Measurements from ENCODE around the gene ZBTB38.

The ZBTB38 gene

DNA sequence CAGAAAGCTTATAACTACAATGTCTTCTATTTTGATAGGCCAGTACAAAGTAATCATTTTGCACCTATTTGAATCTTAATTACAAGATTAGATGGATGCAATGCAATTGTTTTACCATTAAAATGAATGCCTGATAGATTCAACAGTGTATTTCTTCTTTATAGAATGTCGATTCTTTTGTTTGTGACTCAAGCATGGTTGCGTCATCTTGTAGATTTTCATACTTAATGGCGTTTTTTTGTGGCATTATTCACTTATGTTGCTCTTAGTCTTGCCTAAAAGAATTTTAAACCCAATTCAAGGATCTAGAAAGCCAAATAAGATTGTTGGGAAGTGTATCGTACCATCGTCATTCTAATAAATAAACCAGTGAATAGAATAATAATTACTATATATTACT is 21.4 kb downstream of the ZBTB38 start:
- no peak for DNase-seq

GRCh38 chr3:141390747-141391146 is 22.4 kb downstream of the ZBTB38 start:
- no peak for DNase-seq

GRCh38 chr3:141391298-141391990 is 23.1 kb downstream of the ZBTB38 start:
- no peak for DNase-seq

DNA sequence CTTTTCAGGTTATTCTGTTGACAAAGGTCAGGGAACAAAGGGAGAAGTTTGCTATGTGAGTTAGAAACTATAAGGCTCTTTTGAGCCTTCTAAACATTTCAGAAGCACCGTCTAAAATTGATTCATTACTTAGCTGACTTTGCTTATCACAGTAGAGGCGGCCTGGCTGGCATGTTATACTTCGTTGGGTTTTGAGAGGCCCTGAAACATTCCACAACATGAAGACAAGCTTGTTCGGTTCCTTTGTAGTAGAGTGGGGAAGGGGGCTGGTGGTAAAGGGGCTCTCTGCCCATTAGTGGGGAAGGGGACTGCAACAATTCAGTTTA is 23.6 kb downstream of the ZBTB38 start:
- DNase-seq = no peak

DNA sequence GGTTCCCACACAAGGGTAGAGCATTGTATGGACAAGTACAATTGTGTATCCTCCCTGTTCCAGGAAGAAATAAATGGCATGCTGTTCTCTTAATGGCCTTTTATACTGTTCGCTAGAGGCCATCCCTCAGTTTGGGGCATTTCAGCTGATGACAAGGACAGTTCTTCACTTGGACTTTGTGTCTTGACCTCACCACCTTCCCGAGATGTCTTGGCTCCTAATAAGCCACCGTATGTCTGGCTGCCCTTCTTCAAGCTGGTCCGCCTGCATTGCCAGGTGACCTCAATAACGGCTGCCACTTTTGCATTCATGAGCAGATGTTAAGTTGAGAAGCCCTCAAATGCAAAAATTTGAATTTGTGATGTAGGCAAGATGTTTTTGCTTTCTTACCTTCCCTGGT is 24.1 kb downstream of the ZBTB38 start:
- no peak for DNase-seq

DNA sequence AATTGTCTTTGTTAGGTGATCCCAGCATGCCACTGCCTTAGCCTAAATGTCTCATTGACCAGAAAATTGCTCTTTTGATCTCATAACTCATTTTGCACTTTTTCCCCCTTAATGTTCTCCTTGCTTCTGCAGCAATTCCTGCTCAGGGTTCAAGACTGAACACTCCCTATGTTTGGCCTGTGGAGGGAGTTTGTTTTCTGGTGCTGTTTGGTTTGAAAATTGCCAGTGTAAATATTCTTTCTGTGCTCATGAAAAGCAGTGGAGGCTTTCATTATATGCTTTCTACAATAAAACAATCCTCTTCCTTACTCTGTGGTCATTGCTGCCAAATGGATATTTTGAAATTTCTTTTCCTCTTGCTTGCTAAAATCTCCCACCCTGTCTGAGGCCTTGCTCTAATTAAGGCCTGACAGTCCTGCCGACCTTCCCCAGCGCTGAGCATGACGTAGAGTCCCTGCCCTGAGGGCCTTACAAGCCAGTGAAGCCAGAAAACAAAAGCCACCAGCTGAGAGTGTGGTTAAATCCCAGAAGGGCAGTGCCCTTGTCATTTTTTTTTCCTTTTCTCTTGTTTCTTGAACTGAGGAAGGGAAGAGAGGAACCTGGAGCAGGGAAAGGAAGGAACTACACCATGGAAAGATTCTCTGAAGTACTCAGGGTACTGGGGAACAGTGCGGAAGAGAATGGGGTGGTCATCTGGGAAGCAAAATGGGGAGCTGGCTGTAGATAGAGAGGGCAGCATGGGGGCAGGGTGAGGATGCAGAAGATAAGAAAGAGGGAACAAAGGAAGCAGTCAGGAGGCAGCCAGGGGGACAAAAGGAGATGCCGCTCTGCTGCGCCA is 24.8 kb downstream of the ZBTB38 start:
- DNase-seq = no peak

GRCh38 chr3:141393735-141394076 is 25.4 kb downstream of the ZBTB38 start:
- no peak for DNase-seq

DNA sequence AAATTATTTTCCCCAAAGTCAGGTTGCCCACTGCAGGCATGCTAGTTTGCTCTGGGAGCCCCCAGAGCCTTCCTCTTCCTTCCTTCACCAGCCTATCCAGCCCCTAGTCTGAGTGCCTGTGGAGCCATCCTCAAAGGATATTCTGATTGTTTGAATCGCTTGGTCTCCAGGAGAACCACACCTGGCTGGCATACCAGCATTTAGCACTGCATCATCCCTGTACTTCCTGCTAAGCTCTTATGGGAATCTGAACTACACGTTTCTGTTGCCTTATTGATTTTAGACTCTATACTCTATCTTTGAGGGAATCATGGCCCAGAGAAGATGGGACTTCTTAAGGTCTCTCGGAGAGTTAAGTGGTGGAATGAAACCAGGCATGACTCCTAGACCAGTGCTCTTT is 26.3 kb downstream of the ZBTB38 start:
- DNase-seq = no peak

GRCh38 chr3:141395005-141395589 is 26.8 kb downstream of the ZBTB38 start:
- no peak for DNase-seq

DNA sequence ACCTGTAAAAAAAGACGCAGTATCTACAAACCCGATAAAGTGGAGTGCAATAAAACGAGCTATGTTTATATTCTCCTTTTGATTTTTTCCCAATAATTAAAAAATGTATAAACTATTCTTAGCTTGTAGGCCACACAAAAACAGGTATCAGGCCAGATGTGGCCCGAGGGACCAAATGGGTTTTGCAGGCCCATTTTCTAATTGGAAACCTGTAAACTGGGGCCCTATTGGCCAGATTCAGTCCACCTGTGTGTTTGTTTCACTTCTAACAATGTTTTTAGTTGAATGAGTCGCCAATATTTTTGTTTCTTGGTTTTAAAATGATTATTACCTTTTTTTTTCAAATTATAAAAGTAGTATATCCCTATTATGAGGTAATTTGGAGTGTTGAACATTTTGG is 29.7 kb downstream of the ZBTB38 start:
- no peak for DNase-seq

- DNase-seq = no peak
These were observed 30.9 kb downstream of the ZBTB38 start for GRCh38 chr3:141399200-141399599.

GRCh38 chr3:141400073-141400971 is 32.0 kb downstream of the ZBTB38 start:
- DNase-seq = no peak

DNA sequence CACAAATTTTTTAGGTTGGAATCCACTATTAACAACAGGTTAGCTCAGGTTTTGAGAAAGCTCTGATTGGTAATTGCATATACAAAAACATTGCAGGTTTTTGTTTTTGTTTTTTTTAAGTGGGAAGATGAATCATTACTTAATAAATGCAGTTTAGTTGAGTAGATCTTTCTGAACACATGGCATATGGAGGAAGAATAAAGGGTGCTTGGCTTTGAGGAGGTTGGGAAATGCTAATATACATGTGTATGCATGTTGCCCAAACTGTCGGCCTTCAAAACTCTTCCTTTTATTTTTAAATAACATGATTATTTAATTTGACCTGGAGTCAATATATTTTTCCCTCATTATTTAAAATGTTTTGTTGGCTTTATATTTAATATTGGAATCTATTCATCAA is 32.8 kb downstream of the ZBTB38 start:
- no peak for DNase-seq

DNA sequence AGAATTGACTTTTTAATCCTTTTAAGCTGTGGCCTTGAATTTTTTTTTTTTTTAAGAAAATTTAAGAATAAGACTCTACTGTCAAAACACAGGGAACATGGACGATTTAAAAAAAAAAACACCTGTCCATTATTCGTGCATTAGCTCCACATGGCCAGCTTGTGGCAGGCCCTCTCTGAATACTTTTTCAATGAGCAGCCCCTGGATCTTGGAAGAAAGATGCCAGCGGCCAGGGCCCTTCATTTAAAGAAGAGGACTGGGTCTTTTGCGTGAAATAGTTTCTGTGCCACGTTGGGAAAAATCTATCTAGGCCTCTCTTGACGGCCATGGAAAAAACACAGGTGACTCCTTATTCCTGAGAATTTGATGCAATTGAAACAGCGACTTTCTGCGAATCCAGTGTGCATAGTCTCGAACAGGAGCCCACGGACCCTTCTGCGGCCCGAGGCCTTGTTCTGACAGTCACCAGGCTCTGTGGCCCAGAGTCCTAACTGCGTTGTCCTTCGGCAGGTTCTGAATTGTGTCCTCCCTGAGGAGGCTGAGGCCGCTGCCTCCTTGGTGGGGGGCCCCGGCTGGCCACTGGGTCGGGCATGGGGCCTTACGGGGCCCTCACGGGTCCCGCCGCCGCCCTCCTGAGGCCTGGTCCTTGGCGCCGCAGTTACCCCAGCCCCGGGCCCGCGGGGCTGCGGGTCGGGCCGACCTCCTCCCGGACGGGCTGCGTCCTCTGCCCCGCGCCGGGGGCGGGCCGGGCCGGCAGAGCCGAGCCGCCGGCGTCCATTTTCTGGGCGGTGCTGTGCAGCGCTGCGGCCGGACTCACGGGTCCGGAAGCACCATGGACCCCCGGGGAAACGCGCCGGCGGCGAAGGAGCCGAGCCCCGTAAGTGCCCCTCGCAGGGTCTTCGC is 33.5 kb downstream of the ZBTB38 start:
- DNase-seq = peak; percentile 35

GRCh38 chr3:141402476-141403171 is 34.3 kb downstream of the ZBTB38 start:
- no peak for DNase-seq

- no peak for DNase-seq
These were observed 35.3 kb downstream of the ZBTB38 start for GRCh38 chr3:141403576-141403975.

DNA sequence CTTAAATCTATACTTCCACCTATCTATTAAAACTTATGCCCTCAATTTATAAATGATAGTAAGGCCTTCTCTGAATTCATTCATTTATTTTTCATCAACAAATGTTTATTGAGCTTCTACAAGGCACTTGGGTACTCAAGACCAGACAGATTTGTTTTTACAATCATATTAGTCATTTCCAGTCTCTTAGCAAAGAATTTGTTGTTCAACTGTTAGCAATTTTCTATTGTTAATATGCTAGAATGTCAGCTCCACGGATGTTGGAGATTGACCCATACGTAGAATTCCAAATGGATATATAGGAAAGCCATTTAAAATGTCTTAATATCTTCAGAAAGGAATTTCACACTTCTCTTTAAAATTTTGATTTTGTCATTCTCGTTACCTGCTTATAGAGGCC is 36.7 kb downstream of the ZBTB38 start:
- DNase-seq = no peak

GRCh38 chr3:141405591-141405990 is 37.3 kb downstream of the ZBTB38 start:
- DNase-seq = no peak

- DNase-seq = no peak
These were observed 38.0 kb downstream of the ZBTB38 start for GRCh38 chr3:141406265-141406664.

GRCh38 chr3:141407047-141407446 is 38.7 kb downstream of the ZBTB38 start:
- DNase-seq = no peak

DNA sequence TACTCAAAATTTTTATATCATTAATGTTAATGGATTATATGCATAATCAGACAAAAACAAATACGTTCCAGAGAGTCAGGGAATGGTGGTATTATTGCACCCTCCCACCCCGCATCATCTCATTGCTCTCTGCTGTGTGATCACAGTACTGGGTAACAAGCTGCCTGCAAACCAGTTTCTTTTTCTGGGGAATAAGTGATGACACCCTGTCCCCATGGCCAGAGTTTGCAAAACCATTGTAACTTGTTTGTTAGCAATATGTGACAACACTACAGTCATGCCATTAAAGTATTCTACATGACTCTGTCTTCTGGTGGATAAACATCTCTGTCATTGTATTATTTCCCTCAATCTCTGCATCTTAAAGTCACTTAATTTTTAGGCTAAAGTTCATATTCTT is 39.5 kb downstream of the ZBTB38 start:
- DNase-seq = no peak

GRCh38 chr3:141408596-141408995 is 40.3 kb downstream of the ZBTB38 start:
- DNase-seq = no peak

Measured in NCI-H510A treated with DMSO at 0.1 percent for 48 hours (cell line).